ENCODE results near the gene RBM6. TPM values are rescaled to one million over a fixed set of nuclear protein-coding genes. Genes with fewer than 3 reads are reported as not detected.
"Not testable (repeated sequence)": the region's sequence is repeated elsewhere in the genome, so short reads cannot be mapped to it uniquely, and the experiment has no call there.

RBM6 gene, protein sequence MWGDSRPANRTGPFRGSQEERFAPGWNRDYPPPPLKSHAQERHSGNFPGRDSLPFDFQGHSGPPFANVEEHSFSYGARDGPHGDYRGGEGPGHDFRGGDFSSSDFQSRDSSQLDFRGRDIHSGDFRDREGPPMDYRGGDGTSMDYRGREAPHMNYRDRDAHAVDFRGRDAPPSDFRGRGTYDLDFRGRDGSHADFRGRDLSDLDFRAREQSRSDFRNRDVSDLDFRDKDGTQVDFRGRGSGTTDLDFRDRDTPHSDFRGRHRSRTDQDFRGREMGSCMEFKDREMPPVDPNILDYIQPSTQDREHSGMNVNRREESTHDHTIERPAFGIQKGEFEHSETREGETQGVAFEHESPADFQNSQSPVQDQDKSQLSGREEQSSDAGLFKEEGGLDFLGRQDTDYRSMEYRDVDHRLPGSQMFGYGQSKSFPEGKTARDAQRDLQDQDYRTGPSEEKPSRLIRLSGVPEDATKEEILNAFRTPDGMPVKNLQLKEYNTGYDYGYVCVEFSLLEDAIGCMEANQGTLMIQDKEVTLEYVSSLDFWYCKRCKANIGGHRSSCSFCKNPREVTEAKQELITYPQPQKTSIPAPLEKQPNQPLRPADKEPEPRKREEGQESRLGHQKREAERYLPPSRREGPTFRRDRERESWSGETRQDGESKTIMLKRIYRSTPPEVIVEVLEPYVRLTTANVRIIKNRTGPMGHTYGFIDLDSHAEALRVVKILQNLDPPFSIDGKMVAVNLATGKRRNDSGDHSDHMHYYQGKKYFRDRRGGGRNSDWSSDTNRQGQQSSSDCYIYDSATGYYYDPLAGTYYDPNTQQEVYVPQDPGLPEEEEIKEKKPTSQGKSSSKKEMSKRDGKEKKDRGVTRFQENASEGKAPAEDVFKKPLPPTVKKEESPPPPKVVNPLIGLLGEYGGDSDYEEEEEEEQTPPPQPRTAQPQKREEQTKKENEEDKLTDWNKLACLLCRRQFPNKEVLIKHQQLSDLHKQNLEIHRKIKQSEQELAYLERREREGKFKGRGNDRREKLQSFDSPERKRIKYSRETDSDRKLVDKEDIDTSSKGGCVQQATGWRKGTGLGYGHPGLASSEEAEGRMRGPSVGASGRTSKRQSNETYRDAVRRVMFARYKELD
- polyA plus RNA-seq, result 100 to 1,000 TPM in 1 of 3 donors, 10 to 100 TPM in 2; 39.5 to 161 (median 54.7) TPM

DNA sequence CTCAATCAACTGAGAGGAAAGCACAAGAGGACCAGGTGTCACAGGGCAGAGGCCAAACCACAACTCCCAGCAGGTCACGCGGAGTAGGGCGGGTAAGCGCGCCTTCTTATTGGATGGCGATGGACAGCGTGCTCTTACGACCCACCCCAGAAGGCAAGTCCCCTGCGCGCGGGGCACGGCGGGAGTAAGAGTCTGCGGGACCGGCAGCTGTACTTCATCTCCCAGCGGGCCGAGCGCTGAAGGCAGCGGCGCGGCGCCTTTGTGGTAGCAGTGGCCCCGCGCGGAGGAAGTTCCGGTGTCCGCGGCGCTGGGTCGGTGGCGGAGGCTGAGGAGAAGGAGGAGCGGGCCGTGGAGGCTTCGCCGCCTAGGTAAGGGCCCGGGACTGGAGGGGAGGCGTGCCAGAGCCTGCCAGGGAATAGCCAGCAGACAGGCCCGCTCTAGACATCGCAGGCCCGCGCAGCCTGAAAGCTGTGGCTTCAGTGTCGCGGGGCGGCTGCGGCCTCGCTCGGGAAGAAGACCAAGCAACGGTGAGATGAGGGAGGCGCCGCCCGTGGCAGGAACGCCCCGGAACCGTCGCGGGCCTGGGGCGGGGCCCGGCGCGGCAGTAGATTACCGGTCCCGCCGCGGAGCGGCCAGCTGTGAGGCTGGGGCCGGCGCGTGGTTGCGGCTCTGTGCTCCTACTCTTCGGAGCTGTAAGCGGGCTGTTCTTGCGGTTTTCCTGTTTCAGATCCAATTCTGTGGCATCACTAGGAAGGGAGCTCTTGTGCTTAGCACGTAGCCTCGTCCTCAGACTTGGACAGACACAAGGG lies at the start of gene RBM6:
RBM6 (plus strand) TSS at position 293 of the 809 bp plus-strand sequence. CDS start 22,492 bp downstream, outside the sequence.
- peak within 1 kb of the TSS; percentile 85 for H3K27ac ChIP-seq (ENCODE audit: low read depth, low read length)
- WGBS, 3 donors, result 0% methylated on average over 67 to 74 of the region's 74 CpGs

DNA sequence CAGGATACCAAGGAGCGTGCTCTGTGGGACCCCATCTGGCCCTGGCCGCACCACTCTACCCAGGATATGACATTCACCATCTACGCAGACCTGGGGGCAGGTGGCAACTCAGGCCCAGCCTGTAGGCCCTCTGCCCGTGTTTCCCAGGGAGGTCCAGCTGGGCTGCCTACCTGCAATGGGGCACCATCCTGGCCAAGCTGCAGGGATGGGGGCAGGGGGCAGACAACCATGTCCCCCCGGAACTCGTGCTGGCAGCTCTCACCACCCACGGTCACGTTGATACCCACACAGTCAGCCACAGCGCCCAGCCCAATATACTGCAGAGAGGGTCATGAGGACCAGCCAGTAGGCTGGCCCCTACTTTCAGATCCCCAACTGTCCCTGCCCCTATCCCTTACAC lies 44.2 kb upstream of the RBM6 start:
- no peak overlapping the region for H3K27ac ChIP-seq (ENCODE audit: low read depth, low read length)

DNA sequence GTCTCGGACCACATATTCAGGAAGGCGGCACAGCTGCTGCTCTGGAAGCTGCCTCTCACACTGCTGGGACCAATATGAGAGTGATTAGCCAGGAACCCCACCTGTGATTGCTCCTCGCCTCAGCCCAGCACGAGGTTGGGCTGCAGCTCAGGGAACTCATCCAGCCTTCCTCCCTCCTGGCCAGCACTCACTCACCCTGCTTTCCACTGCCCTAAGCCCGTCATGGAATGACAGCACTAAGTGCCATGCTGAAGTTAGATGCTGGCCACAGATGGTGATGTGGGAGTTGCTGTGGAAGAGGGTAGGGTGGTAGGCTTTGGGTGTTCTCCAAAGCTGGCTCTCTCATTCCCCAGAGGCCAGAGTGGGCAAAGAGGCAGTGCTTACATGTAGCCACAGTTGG lies 43.6 kb upstream of the RBM6 start:
- no peak overlapping the region for H3K27ac ChIP-seq (ENCODE audit: low read depth, low read length)
- WGBS, 3 donors, result 74 to 88% (median 82%) methylated on average over 5 of the region's 5 CpGs

More for the DNA sequence above, 44.2 kb upstream of the RBM6 start:
- WGBS, 3 donors, result 91 to 96% (median 96%) methylated on average over 9 of the region's 9 CpGs

DNA sequence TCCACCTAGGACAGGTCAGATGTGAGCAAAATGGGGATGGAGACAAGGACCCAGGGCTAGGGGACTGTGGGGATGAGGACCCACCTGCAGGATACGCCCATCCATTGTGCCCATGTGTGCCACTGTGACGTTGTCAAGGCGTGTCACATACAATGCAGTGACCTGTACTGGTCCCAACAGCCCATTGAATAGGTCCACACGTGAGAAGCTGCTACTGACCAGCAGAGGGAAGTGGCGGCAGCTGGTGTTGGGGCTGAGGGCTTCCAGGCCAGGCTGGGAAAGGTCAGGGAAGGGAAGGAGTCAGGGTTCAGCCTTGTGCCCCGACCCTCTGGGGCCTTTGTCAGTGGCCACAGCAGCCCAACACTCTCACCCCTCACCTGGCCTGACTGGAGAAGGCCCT lies 41.0 kb upstream of the RBM6 start:
- no peak overlapping the region for H3K27ac ChIP-seq (ENCODE audit: low read depth, low read length)
- WGBS, 3 donors, result 79 to 83% (median 79%) methylated on average over 6 of the region's 6 CpGs

DNA sequence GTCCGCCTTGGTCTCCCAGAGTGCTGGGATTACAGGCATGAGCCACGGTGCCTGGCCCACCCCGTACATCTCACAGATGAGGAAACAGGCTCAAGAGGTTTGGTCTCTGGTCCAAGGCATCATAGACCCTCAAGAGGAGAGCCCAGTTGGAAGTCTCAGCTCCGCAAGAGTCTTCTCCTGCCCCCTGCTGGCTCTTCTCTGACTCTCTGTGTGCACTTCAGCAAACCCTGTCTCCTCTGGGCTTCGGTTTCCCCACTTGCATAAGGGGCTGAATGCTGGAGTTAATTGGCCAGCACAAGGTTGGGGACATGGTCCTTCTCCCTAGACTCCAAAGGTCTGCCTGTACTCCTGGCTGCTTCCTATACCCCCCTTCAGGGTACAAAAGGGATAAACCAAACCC lies 40.1 kb upstream of the RBM6 start:
- no peak overlapping the region for H3K27ac ChIP-seq (ENCODE audit: low read depth, low read length)
- 69 to 76% (median 72%) methylated on average over 5 of the region's 5 CpGs for WGBS, 3 donors

DNA sequence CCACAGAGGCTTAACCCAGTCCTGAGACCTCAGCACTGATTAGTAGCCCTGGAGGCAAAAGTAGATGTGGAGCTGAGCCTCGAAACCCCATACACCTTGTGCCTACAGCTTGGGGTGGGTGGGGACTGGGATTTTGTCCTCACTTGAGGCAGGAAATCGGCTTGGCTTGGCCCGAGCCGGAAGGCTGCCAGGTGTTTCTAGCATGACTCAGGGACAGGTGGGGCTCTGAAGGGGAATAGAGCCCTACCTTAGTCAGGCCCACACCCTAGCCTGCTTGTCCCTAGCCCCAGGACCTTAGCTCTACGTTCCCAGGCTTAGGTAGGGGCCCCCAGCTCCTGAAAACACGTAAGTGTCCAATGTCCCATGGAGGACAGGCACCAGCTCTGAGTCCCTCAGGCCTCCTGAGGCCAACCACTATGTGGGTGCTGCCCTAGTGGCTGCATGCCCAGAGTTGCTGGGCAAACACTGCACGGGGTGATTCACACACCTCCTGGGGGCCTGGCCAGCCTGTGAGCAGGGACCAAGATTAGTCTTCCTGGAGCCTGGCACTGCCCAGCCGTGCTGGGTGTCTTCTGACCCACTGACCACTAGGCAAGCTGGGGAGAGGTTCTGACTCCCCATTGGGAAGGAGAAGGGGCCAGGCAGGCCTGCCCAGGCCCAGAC lies 39.3 kb upstream of the RBM6 start:
- H3K27ac ChIP-seq (ENCODE audit: low read depth, low read length), result no peak overlapping the region
- WGBS, 3 donors, result 33 to 72% (median 71%) methylated on average over 8 of the region's 8 CpGs

DNA sequence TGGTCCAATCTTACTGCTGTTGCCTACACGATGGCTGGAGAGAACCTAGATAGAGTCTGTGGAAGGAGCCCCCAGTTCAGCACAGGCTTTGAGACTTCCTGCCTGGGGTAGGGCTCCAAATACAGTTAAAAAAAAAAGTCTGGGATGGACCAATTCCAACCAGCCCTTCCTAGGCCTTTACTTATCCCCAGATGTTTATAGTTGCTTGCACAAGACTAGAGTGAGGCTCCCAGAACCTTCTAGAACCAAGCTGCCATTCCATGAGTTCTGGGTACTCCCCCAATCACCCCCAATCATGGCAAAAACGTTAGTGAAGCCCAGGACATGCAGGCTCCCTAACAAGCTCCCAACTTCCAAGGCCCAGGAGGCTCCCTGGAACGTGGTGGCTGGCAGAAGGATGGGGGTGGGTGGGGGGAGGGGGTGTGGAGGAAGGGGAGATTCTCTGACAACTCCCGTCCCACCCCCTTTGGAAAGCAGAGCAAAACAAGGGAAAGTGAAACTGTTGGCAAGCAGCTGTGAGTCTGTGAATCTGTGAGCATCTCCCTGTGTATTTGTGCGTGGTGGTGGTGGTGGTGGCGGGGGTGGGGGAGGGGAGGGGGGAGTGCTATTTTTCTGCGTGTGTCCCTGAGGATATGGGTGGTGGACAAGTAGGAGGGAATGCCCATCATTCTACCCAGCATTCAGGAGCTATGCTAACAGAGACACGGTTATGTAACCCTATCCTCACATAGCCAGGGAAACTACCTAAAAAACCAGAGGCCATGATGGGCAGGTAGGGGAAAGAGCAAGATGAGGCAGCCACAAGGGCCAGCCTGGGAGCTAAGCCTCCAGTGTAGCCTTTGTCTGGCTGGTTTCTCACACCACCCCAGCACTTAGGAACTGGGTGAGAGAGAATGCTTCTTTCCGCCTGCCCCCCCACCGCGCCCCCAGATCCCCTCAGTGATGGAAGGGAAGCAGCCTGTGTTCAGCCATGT lies 38.3 kb upstream of the RBM6 start:
- H3K27ac ChIP-seq (ENCODE audit: low read depth, low read length), result no peak overlapping the region

DNA sequence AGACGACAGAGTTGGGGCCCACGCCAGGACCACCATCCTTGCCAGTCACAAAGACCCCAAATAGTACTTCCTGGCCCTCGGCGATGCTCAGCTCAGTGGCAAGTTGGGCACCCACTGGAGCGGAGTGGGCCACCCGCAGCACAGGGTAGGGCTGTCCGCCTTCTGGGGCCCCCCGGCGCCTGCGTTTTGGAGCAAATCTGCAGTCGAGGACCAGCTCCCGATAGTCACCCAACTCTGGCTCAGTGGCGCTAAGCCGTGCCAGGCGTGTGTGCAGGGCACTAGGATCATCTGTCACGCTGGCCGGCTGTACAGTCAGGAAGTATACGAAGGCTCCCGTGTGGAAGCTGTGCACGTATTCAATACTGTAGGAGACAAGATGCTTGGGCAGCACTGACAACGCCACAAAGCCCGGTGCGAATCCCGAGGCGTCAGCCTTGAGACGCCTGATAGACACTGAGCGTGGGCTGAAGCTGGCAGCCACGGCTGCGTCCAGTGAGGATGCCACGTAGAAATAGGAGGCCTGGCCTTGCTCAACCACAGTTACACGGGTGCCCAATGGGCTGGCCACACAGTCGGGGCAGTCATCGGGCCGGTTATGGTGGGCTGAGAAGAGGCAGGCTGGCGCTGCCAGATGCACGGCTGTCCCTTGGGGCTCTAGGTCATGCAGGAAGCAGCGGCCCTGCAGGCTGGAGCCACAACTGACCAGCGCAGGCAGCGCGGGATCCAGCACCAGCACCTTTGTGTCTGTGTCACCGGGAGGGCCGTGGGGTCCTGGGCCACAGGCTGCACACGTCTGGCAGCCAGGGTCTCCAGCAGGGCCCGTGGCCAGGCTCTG lies 37.2 kb upstream of the RBM6 start:
- H3K27ac ChIP-seq (ENCODE audit: low read depth, low read length), result no peak overlapping the region
- 80 to 92% (median 92%) methylated on average over 44 of the region's 44 CpGs for WGBS, 3 donors

More for the DNA sequence above, 38.3 kb upstream of the RBM6 start:
- WGBS, 3 donors, result 58 to 70% (median 61%) methylated on average over 9 to 11 of the region's 11 CpGs

DNA sequence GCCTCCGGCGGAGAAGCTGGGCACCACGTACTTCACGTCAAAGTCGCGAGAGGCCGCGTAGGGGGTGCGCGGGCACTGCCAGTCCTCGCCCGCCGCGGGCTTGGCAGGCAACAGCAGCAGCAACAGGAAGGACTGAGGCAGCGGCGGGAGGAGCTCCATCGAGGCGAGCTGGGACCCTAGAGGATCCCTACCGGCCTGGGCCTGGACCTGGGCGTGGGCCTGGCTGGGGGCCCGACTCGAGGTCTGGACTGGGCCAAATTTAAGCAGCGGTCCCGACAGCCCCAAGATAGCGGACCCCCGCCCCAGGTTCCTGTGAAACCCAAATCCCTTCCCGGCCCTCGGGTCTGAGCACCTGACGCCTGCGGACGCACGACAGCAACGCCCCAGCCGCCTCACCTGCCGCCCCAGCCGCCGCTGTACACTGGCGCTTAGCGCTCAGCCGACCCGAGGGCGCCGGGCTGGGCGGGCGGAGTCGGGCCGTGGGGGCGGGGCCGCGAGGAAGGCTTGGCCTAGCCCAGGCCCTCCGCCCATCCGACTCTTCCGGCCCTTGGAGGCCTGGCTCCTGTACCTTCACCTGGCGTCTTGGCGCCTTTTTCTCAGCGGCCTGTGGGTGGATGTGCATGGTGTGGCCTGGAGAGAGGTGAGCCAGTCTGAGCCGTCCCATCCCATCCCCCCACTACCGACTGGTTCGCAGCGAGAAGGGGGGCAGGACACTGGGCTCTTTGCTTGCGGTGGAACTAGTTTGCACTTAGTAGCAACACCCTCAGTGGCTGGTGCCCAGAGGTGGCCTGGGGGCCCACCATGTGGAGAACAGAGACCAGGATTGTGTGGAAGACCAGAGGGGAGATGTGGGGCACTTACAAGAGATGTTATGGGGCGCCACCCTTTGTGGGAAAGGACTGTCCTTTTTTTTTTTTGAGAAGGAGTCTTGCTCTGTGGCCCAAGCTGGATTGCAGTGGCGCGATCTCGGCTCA lies 36.2 kb upstream of the RBM6 start, which contains the start of gene MST1R:
MST1R (minus strand) TSS at position 423 of the 974 bp plus-strand sequence; CDS start at position 159, 264 bp downstream.
- H3K27ac ChIP-seq (ENCODE audit: low read depth, low read length), result no peak within 1 kb of the TSS
- WGBS, 3 donors, result 32 to 33% (median 32%) methylated on average over 59 to 65 of the region's 65 CpGs

DNA sequence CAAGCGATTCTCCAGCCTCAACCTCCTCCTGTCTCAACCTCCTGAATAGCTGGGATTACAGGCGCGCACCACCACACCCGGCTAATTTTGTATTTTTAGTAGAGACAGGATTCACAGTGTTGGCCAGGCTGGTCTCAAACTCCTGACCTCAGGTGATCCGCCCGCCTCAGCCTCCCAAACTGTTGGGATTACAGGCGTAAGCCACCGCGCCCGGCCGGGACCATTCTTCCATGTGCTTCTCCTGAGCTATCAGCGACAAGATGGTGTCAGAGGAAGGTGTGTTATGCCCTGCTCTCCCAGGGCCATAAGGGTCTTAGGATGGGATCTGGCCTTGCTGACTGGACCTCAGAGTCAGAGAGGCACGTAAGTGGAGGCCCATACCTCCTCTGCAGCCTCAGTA lies 35.5 kb upstream of the RBM6 start:
- WGBS, 3 donors, result 91 to 98% (median 98%) methylated on average over 13 of the region's 13 CpGs
- H3K27ac ChIP-seq (ENCODE audit: low read depth, low read length), result not testable (repeated sequence)

DNA sequence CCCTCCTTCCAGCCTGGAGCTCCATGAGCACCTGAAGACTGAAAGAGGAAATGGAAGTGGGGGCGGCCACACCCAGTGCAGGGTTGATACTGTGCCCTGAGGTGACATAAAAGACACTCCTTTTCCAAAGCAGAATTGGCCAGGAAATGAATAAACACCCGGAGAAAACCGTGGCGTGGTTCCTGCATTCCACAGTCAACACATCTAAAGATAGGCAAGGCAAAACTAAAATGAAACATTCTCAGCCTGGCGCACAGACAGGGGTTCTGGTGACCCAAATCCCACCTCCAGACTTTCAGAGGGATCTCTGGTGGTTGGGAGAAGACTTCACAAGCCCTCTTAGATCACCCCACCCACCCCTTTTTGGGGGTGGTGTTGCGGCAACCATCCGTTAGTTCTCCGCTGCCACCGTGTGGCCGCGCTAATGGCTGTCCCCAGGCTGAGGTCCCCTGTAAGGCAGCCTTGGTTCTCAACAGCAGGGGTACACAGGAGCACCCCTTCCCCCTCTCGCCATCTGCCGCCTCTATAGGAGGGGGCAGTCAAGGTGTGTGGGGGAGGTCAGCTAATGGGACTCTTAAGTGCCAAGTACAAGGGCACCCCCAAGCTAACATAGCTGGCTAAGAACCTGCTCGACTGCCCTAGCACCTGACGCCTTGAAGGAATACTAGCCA lies 33.7 kb upstream of the RBM6 start:
- 11 to 17% (median 16%) methylated on average over 15 of the region's 15 CpGs for WGBS, 3 donors
- peak overlapping the region; percentile 32 for H3K27ac ChIP-seq (ENCODE audit: low read depth, low read length)

DNA sequence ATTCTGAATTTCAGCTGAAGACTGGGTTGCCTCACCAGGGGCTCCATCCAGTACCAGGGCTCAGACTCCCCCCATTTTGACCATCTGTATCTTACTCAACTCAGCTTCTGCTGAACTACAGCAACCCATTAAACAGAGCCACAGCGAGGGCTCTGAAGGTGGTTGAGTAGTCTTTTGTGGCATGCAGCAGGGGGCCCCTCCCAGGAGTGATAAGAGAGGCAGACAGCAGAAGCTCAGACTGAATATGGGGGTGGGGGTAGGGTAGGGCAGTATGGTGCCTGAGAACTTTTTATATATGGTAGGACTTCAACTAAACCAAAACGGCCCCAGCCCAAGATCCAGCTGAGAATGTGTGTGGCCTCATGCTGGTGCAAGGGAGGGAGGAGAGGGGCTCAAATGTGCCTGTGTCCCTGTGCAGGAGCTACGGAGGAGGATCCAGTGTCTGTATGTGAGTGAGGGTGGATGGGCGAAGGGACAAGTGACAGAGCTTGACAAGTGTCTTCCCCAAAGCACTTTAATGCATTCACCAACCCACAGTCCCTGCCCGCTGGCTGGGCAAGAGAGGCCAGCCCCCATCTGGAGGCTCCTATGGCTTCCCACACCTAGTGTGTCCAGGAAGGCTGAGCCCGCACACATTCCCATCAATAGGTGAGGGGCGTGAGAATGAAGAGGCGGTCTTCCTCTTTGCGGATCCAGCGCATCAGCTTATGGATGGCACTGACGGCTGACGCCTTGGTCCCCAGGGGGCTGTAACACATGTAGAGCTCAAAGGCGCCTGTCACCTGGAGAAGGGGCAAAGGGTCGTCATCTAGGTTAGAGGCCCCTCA lies 31.4 kb upstream of the RBM6 start:
- 87 to 94% (median 91%) methylated on average over 14 of the region's 14 CpGs for WGBS, 3 donors
- H3K27ac ChIP-seq (ENCODE audit: low read depth, low read length), result no peak overlapping the region

DNA sequence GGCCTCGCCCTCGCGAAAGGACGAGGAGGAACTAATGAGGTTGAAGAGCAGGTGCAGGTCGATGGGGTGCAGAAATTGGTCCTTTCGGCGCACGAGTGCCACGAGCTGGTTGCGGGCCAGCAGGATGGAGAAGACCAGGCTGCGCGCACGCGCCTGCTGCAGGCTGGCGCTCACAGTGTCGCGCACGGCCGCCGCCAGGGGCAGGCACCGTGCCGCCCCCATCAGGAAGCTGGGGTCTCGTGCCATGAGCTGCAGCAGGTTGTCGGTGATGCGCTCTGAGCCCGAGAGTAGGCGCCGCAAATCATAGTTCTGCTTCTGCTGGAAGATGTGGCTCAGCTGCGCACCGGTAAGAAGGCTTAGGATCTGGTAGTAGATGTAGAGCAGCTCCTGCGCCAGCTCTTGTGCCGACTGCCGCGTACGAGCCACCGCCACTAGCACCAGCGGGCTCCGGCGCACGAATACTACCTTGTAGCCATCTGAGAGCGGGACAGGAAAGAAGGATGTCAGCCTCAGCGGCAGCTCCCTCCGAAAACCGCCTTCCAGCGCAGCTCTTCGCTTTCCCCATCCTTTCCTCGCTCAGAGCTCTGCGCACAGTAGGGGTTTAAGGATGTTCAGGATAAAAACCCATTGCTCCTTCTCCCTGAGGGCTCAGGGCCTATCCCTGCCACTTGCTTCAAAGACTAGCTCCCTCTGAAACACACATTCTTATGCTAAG lies 29.4 kb upstream of the RBM6 start:
- H3K27ac ChIP-seq (ENCODE audit: low read depth, low read length), result no peak overlapping the region
- WGBS, 3 donors, result 84 to 87% (median 87%) methylated on average over 48 of the region's 48 CpGs
